Measurements from ENCODE around the gene APBB2.
"Not testable (repeated sequence)": the region's sequence is repeated elsewhere in the genome, so short reads cannot be mapped to it uniquely, and the experiment has no call there.

The APBB2 gene

GRCh38 chr4:41012293-41012692, 202.0 kb downstream of the APBB2 start:
- no peak for DNase-seq

DNA sequence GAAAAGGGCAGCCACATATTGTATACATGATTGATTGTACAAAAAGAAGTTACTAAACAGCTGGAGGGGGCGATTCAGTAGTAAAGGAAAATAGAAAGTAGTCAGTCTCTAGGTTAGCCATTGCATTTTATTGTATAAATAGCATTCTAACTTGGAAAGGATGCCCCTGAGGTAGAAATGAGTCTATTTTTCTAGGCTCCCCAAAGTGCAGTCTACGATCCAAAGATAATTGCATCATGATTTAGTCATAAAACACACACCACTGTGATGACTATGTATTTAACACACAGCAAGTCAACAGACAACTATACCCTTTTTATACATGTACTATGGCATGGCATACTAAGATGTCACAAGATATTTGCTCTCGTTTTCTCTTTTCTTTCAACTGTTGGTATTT, 204.9 kb downstream of the APBB2 start:
- DNase-seq = no peak

GRCh38 chr4:41006141-41006540, 208.2 kb downstream of the APBB2 start:
- DNase-seq = no peak

DNA sequence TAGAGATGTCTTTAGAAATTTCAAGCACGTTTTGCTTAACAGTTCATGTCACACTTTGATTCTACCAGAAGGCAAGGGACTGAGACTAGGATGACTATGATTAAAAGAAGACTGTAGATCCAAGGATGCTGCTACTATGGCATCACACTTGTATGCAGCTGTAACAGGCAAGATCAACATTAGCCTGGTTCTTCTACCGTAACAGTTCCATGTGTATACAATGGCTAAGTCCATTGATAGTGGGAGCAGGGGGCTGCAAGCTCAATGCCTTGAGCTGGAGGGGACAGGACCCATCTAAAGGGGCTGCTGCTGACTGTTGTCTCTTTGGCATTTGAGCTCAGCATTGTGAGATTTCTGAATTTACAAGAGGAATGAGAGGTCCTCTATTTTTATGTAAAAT, 212.0 kb downstream of the APBB2 start:
- DNase-seq = no peak

- no peak for DNase-seq
Measured at GRCh38 chr4:41000356-41000755, 214.0 kb downstream of the APBB2 start.

DNA sequence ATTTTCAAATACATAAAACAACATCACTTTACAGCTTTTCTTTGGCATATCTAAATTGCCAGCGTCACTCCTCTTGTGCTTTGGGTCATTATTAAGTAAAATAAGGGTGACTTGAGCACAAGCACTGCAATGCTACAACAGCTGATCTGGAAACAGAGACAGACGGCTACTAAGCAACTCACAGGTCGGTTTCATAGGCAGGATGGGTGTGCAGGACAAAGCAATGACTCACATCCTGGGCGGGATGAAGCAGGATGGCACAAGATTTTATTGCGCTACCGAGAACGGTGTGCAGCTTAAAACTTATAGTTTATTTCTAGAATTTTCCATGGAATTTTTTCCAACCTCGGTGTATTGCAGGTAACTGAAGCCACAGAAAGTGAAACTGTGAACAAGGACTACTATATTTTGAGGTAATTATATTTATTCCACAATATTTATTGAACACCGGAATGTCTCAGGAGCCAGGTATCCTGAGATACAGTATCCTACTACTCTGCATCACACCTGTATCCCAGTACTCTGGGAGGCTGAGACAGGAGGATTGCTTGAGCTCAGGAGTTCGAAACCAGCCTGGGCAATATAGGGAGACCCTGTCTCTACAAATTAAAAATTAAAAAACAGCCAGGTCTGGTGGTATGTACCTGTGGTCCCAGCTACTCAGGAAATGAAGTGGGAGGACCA, 215.5 kb downstream of the APBB2 start:
- DNase-seq = no peak

DNA sequence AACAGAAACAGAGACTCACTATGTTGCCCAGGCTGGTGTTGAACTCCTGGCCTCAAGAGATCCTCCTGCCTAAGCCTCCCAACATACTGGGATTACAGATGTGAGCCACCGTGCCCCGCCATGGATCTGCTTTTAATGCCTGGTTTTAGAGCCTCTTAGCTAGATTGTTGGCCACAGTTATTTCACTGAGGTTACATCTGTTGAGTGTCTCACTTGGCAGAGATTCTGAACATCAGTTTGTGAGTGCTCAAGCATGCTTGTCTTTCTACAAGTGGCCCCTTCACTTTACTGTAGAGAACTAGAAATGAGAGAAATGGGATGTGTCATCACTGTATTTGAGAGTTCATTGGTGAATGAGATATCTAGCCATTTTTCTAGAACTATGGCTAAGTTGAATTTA, 218.5 kb downstream of the APBB2 start:
- no peak for DNase-seq

GRCh38 chr4:40994321-40994720, 220.0 kb downstream of the APBB2 start:
- not testable (repeated sequence) for DNase-seq

- DNase-seq = not testable (repeated sequence)
Measured at GRCh38 chr4:40993296-40993693, 221.0 kb downstream of the APBB2 start.

GRCh38 chr4:40992472-40993295, 221.7 kb downstream of the APBB2 start:
- peak; percentile 14 for DNase-seq

DNA sequence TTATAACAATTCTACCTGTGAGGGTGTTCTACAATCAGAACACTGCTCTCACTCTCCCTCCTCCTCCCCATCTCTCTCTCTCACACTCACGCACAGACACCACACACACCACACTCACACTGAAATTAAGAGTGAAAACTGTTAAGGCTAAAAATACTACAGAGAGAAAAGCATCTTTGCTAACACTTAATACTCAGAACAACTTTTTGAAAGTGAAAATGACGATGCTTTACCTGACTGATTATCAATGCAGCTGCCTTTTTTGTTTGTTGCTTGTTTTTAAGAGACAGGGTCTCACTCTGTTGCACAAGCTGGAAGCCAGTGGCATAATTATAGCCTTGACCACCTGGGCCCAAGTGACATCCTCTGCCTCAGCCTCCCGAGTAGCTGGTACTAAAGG, 222.4 kb downstream of the APBB2 start:
- no peak for DNase-seq

DNA sequence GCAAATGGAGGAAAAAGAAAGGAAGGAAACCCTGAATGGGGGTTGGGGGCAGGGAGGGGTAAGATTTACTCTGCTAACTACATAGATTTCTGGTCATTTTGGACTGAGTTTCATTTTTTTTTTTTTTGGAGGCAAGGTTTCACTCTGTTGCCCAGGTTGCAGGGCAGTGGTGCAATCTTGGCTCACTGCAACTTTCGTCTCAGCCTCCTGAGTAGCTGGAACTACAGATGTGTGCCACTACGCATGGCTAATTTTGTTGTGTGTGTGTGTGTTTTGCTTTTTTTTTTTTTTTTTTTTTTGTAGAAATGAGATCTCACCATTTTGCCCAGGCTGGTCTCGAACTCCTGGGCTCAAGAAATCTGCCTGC, 223.5 kb downstream of the APBB2 start:
- DNase-seq = no peak

DNA sequence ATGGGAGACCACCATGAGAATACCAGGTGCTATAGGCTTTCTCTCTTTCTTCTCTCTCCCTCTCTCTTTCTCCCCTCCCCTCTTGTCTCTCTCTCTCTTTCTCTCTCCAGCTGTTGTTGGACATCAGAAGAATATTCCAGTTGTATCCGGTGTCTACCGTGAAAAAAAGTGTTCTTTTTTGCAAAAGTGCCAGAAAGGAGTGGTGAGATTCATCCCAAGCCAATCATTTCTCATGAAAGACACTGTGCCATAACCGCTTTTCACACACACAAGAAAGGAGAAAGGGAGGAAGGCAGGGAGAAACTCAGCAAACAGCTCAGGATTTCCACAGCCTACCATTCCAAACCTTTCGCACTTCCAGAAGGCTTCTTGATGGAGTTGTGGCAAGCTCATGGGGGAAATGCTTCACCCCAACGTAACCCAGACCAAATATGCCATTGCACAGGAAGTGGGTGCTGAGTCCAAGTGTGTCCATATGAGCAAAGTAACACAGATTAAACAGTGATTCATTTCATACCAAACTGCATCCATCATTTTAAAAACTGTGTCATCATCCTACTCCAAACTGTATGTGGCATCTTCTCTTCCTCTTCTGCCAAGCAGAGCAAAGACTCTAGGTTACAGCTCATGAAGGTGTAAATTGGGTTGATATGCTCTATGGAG, 224.0 kb downstream of the APBB2 start:
- DNase-seq = peak; percentile 26

DNA sequence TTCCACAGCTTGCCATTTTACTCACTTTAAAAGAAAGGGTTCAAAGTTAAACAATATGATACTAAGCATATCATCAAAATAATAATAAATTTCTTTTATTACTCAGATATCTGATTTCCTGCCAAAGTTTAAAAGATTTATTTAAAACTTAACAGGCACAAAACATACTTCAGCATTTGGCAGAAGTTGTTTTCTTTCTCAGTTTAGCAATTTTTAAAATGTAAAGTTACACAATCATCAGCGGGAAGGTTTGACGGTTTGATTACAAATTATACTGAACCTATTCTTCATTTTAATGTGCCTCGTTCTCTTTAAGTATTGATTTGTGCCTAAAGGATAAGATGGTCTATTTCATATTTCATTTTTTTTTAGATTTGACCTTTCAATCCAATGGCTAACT, 227.2 kb downstream of the APBB2 start:
- DNase-seq = no peak

GRCh38 chr4:40986375-40986774, 228.0 kb downstream of the APBB2 start:
- no peak for DNase-seq

DNA sequence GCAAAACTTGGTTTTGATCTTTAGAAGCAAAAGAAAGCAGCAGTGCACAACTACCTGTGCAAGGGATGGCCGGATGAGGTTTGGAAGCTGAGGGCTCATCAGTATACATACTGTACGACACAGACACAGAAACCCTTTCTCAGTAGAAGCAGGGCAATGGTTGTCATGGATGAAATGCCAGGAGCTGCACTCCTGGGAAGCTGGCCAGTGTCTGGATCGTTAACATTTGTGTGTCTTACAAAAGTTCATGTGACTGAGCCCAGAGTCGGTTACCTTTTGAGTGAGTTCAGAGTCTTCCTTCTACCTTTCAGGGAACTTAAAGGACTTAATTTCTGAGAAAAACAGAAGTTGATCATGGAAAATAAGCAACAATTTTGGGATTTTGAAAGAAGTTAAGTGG, 230.3 kb downstream of the APBB2 start:
- DNase-seq = no peak

GRCh38 chr4:40980318-40980883, 233.9 kb downstream of the APBB2 start:
- DNase-seq = no peak

GRCh38 chr4:40978548-40978947, 235.8 kb downstream of the APBB2 start:
- DNase-seq = no peak

- peak; percentile 29 for DNase-seq
Measured at GRCh38 chr4:40976343-40976742, 238.0 kb downstream of the APBB2 start.

- no peak for DNase-seq
Measured at GRCh38 chr4:40972722-40973121, 241.6 kb downstream of the APBB2 start.

DNA sequence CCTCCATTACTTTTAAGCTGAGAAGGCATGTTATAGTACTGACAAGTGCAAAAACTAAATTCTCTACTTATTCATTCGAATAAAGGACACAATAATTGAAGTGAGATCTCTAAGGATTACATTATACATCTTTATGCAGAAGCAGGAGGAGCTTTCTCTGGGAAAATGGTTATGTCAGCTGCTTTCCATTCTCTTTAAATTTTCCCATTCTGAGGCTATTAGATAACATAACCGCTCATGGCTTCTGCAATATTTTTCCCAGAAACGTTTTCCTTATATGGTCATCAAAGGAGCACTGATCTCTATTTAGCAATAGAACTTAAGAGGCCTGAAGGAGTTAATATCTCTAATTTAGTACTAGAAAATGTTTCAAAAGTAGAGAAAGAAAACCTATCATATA, 243.0 kb downstream of the APBB2 start:
- DNase-seq = no peak

DNA sequence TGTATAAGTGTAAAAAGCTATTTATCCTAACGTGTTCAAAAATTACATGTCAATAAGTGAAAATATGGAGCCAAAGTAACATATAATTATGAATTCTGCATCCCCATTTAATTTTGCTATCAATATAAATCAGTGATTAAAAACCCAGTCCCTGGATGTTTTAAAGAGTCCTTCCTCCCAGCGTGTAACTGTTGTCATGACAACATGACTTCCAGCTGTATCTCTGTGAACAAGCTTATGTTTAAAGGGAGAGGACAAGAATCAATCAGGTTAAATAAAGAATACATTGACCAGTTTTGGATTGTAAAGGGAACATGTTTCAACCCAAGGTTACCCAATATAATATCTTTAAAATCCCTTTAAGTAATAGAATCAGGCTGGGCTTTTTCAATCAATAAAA, 244.8 kb downstream of the APBB2 start:
- DNase-seq = no peak

DNA sequence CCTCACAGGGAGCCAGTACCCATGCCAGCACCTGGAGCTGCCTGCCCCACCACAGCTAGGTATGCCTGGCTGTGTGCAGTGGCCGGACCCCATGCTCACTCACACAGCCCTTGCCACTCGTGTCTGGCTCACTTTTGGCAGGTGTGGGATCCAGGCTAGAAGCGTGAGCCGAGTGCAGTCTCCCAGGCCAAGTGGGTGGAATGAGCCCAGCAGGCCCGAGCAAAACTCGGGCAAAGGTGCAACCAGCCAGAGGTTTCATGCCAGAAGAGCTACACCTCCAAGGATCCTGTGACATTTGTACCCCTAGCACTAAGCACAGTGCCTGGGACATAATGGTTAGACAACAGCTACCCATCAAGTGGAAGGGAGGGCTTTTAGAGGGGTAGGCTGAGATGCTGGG, 246.8 kb downstream of the APBB2 start:
- DNase-seq = no peak

DNA sequence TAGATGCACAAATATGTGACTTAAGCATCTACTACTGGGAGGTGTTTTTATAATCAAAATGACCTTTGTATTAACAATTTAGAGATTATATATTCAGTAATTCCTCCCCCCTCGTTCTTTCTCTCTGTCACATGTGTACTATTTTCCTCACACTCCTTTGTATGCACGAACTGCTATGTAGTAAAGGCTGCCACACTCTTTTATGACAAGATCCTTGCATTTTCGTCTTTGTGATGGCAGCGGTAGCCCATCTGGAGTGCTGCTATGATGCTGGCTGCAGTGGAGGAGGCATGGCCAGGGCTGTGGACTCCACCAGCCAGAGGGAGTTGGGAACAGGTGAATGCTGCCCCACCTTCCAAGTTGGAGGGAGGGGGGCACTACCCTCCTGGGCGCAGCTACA, 248.3 kb downstream of the APBB2 start:
- DNase-seq = no peak

Data from activated CD4-positive, alpha-beta T cell treated with anti-CD3 and anti-CD28 coated beads, Interleukin-2, amount 50 U/mL, for 16 hours (primary cell).